Stimulated activated CD8-positive, alpha-beta memory T cell treated with anti-CD3 and anti-CD28 coated beads, Interleukin-4, amount 100 ng/mL, for 48 hours (primary cell): Measurements from ENCODE around the gene TACC2.

Experiments used
- DNase-seq: peaks from one replicate; pipeline ENCODE4 v3.0.0-alpha.2; 2020

The TACC2 gene

DNA sequence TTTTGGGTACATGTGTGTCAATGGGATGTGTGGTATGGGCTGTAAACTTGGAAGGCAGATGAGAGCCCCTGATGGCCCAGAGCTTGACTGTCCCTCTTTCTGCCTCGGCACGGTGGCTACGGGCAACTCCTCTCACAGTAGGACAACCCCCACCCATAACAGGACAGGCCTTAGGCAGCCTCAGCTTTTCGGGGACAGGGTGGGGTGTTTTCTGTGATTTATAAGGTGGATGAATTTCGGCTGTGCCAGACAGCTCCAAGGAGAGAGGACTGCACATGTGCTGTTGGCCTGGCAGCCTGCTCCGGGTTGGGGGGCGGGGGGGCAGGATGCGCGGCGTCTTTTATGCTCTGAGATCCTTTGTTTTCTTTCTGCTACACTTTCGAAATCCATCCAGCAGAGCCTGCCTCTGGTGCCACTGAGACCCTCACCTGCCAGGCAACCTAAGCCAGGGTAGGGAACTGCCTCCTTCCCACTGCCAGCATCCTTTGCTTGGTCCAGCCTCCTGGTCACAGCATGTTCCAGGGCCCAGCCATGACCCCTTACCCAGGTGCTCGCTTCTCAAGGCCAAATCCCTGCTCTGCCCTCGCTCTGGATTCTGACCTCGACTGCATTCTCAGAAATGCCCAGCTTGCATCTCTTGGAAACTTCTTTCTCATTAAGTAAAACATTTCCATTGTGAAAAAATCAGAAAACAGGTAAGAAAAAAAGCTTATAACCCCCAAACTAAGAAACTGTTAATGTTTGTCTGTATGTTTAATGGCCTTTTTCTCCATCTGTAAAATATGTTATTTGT, 266.7 kb downstream of the TACC2 start:
- DNase-seq: no peak

GRCh38 chr10:122257041-122257440, 268.1 kb downstream of the TACC2 start:
- no peak for DNase-seq

GRCh38 chr10:122258136-122259074, 269.4 kb downstream of the TACC2 start:
- no peak for DNase-seq

DNA sequence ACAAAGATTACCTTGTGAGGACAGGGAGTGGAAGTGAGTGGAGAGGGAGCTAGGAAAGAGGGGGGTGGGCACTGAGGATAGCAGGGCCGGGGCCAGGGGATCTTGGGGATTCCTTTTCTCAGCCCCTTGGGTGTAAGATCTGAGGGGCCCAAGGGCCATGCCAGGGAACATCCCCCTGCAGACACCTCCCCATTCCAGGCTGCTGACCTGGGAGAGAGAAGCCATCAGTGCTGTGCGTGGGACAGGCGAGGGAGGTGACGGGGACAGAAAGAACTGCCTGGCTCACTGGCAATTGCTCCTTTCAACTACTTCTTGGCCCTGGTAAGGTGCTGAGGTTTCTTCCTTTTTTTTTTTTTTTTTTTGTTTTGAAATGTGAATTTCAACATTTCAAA, 270.1 kb downstream of the TACC2 start:
- DNase-seq: no peak

DNA sequence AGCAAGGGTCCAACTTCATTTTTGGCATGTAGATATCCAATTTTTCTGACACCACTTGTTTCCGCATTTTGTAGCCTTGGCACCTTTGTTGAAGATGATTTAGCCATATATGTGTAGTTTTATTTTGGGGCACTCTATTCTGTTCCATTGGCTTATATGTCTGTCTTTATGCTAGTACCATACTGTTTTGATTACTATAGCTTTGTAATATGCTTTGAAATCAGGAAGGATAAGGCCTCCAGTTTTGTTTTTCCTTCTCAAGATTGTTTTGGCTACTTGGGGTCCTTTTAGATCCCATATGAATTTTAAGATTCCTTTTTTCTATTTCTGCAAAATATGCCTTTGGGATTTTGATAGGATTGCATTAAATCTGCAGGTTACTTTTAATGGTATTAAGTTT, 272.6 kb downstream of the TACC2 start:
- no peak for DNase-seq

DNA sequence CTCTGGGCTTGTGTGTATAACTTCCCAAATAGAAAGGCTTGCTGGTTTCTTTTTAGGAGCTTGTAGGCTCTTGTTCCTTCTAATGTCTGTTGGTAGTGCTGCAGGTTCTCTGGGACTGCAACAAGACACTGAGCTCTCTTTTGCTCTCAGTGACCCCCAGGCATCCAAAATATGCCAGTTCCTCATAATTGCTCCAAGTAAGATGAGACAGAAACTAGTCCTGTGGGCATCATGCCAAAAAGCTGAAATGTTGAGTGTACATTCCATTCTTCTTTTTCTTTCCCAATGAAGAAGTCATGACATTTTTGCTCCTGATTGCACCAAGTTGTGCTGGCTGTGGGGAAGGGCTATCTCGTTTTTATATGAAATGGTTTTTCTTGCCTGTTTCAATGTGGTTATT, 275.0 kb downstream of the TACC2 start:
- DNase-seq: no peak

- no peak for DNase-seq
Observed at GRCh38 chr10:122264436-122264835, 275.5 kb downstream of the TACC2 start.

GRCh38 chr10:122264931-122265330, 276.0 kb downstream of the TACC2 start:
- DNase-seq: no peak

GRCh38 chr10:122265896-122266295, 276.9 kb downstream of the TACC2 start:
- no peak for DNase-seq

- DNase-seq: peak; percentile 77
Observed at GRCh38 chr10:122267849-122268737, 279.1 kb downstream of the TACC2 start.

- DNase-seq: no peak
Observed at GRCh38 chr10:122269059-122269687, 280.2 kb downstream of the TACC2 start.

DNA sequence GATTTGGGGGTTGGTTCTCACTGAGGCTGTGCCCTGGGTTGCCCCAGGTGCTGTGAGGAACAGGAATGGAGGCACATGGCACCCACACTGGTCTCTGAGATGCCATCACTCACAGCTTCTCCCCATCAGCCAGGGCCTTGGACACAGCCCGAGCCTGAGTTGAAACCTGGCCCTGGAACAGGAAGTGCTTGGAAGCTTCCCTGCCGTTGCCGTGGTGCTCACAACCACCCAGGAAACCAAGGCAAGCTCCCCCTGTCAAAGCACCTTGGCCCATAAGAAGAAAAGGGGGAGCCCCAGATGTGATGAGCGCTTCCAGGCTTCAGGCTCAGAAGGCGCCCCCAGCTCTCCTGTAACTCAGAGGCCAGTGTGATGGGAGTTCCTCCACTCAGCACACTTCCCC, 282.1 kb downstream of the TACC2 start, which contains the start of gene BTBD16:
Gene BTBD16 (plus strand): TSS at position 221 of the 400 bp plus-strand sequence. CDS start 3,786 bp downstream, outside the sequence.
- no peak for DNase-seq

DNA sequence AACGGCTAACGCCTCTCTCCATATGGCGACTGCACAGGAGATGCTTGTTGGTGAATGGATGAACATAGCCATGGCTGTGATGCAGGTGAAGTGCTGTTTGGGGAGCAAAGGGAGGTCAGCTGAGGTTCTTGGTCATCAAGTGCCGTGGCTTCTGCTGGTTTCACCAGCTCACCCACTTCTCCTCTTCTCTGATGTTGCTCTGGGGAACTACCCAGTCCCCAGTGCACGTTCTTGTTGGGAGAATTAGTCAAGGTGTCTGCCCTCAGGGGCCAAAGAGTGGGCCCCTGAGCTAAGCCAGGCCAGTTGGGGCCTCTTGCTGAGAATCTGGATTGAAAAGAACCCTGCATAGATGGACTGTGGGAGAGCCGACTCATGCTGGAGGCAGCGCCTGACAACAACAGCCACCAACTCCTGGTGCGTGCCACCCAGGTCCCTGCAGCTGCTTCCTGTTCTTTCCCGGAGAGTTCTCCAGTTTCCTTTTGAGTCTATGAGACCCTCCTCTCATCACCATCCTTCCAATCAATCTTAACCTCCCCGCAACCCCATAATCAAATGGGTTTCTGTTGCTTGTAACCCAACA, 285.1 kb downstream of the TACC2 start:
- no peak for DNase-seq

GRCh38 chr10:122276611-122277208, 287.7 kb downstream of the TACC2 start:
- DNase-seq: no peak

- DNase-seq: no peak
Observed at GRCh38 chr10:122277526-122278136, 288.7 kb downstream of the TACC2 start.

- DNase-seq: peak; percentile 48
Observed at GRCh38 chr10:122279725-122280141, 290.8 kb downstream of the TACC2 start.

GRCh38 chr10:122280156-122280555, 291.2 kb downstream of the TACC2 start:
- DNase-seq: no peak

DNA sequence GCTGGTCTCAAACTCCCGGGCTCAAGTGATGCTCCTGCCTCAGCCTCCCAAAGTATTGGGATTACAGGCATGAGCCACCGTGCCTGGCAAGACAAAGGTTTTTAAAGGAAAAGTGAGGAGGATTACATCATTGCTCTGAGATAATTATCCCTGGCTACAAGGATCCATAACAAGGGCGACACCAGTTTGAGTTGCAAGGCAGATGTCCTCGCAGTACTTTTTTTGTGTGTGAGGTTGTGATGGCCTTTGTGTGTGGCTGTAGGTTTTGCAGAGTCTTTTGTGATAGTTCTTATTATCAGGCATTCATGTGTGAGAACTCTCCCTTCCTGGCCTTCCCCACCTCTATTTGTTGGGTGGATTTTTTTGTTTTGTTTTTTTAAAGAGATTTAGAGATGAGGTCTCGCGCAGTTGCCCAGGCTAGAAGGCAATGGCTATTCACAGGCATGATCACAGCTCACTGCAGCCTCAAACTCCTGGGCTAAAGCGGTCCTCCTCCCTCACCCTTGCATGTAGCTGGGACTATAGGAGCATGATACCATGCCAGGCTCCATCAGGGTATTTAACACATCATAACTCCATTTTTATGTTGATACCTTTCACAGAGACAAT, 292.2 kb downstream of the TACC2 start:
- no peak for DNase-seq

GRCh38 chr10:122281751-122282150, 292.8 kb downstream of the TACC2 start:
- DNase-seq: no peak

- DNase-seq: no peak
Observed at GRCh38 chr10:122282253-122282671, 293.3 kb downstream of the TACC2 start.
